ENCODE results near the gene KIDINS220. TPM values are rescaled to one million over a fixed set of nuclear protein-coding genes. Genes with fewer than 3 reads are reported as not detected.

KIDINS220 gene
- total RNA-seq, 1 donor from 2014 or later: 69.6 TPM

GRCh38 chr2:8704906-8705305 lies 132.5 kb downstream of the KIDINS220 start:
- no peaks in the 10 kb centered on the region for H3K4me1 ChIP-seq
- no peak overlapping the region for H3K27ac ChIP-seq
- H3K9me3 ChIP-seq: no peaks in the 10 kb centered on the region
- DNase-seq (no peak), ATAC-seq (no peak)
- TF ChIP-seq CTCF (IDR thresholded peaks at IDR 0.05): no peak
- no peaks in the 10 kb centered on the region for H3K36me3 ChIP-seq
- H3K4me3 ChIP-seq: no peak overlapping the region
- intact Hi-C loops (cut with DNase I): no loop called here
- no peaks in the 10 kb centered on the region for H3K27me3 ChIP-seq

DNA sequence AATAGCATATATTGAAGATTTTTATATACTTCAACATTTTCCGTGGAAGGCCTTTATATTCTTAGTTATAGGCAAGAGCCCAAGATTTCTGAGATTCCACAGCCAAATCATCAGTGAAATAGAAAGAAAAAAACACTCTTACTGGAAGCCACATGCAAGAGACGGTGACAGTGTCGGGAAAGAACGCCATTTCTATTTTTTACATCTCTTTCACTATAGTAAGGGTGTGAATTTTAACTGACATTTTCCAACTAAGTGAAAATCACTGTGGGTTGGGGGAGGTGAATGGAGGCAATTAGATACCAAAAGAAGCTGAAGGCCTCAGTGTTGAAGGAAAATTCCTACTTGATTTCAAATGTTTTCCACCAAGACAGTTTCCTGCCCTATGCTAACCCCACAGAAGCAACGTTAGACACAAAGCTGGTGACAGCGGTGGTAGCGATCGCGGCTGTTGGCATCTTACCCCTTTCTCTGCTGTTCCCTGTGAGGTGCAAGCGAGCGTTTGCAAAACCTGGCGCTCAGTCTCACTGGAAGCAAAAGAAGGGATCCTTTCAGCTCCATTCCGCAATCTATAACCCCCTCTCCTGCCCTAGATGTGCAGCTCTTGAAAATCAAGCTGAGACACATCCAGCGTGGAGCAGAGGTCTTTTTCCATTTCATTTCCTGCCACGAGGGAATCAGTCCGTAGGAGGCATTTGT lies 135.6 kb downstream of the KIDINS220 start:
- Histone ChIP-seq H3K4me1 (no peaks in the 10 kb centered on the region), H3K9me3 (no peaks in the 10 kb centered on the region), H3K4me3 (no peak overlapping the region), H3K27ac (no peak overlapping the region), H3K36me3 (no peaks in the 10 kb centered on the region), H3K27me3 (no peaks in the 10 kb centered on the region)
- intact Hi-C loops (cut with DNase I): no loop called here
- no peak for ATAC-seq
- no peak for TF ChIP-seq CTCF (IDR thresholded peaks at IDR 0.05)
- no peak for DNase-seq

- Histone ChIP-seq H3K9me3 (no peaks in the 10 kb centered on the region), H3K27ac (no peak overlapping the region), H3K4me3 (no peak overlapping the region), H3K27me3 (no peaks in the 10 kb centered on the region), H3K36me3 (no peaks in the 10 kb centered on the region), H3K4me1 (no peaks in the 10 kb centered on the region)
- DNase-seq: no peak
- ATAC-seq: no peak
- intact Hi-C loops (cut with DNase I): no loop called here
- no peak for TF ChIP-seq CTCF (IDR thresholded peaks at IDR 0.05)
These were observed 137.6 kb downstream of the KIDINS220 start for GRCh38 chr2:8699839-8700238.

- Histone ChIP-seq H3K27ac (no peak overlapping the region), H3K36me3 (no peaks in the 10 kb centered on the region), H3K4me1 (no peaks in the 10 kb centered on the region), H3K4me3 (no peak overlapping the region), H3K9me3 (no peaks in the 10 kb centered on the region), H3K27me3 (peaks cover 5% of the 10 kb centered on the region)
- DNase-seq (no peak), ATAC-seq (no peak)
- intact Hi-C loops (cut with DNase I): no loop called here
- TF ChIP-seq CTCF (IDR thresholded peaks at IDR 0.05): no peak
These were observed 140.2 kb downstream of the KIDINS220 start for GRCh38 chr2:8697190-8697589.

- ATAC-seq: no peak
- Histone ChIP-seq H3K9me3 (no peaks in the 10 kb centered on the region), H3K27ac (no peak overlapping the region), H3K4me3 (no peak overlapping the region), H3K36me3 (no peaks in the 10 kb centered on the region), H3K4me1 (no peaks in the 10 kb centered on the region), H3K27me3 (peaks cover 5% of the 10 kb centered on the region)
- TF ChIP-seq CTCF (IDR thresholded peaks at IDR 0.05): no peak
- DNase-seq: no peak
- intact Hi-C loops (cut with DNase I): no loop called here
These were observed 142.7 kb downstream of the KIDINS220 start for GRCh38 chr2:8694737-8695136.
